Choroid plexus epithelial cell (primary cell): ENCODE results near the gene GLE1.

Source experiments
- DNase-seq: peaks from one replicate; pipeline ENCODE4 v3.0.0-alpha.2; 2010; ENCODE audit warnings: low read depth
- H3K4me3 ChIP-seq: 2 replicates; pipeline ENCODE4 v1.5.1; 2011; ENCODE audit warnings: low read depth, mild to moderate bottlenecking, control low read depth, low read length, moderate library complexity
- CTCF ChIP-seq: conservative IDR thresholded peaks from 2 replicates; pipeline ENCODE4 v1.5.1; 2011; ENCODE audit warnings: low read depth, mild to moderate bottlenecking, control low read depth, inconsistent platforms, low read length, moderate library complexity

Gene GLE1

GRCh38 chr9:128469070-128469469 is 35.4 kb upstream of the GLE1 start:
- H3K4me3 ChIP-seq, result no peak overlapping the region
- TF ChIP-seq CTCF, result no peak
- no peak for DNase-seq

DNA sequence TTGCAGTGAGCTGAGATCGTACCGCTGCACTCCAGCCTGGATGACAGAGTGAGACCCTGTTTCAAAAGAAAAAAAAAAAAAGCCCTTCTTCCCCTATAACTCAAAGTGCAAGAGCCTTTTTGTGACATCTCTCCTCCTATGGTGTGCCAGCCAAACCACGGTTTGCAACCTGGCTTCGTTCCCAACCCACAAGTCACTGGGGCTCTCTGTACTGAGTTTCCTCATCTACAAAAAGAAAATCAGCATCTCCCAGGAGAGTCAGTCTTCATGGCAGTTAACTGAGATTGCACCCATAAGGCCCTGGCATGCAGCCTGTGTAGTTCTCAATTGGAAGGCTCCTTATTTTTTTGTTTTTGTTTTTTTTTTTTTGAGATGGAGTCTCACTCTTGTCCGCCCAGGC is 34.0 kb upstream of the GLE1 start:
- no peak for TF ChIP-seq CTCF
- peak; percentile 61 for DNase-seq
- H3K4me3 ChIP-seq, result no peak overlapping the region

- H3K4me3 ChIP-seq, result no peak overlapping the region
- no peak for TF ChIP-seq CTCF
- no peak for DNase-seq
These were observed 31.4 kb upstream of the GLE1 start for GRCh38 chr9:128473104-128473503.

GRCh38 chr9:128475867-128476266 is 28.7 kb upstream of the GLE1 start:
- DNase-seq, result no peak
- TF ChIP-seq CTCF, result no peak
- H3K4me3 ChIP-seq, result no peak overlapping the region

GRCh38 chr9:128479262-128479661 is 25.3 kb upstream of the GLE1 start:
- no peak for TF ChIP-seq CTCF
- H3K4me3 ChIP-seq, result no peak overlapping the region
- DNase-seq, result no peak

- TF ChIP-seq CTCF, result no peak
- H3K4me3 ChIP-seq, result no peak overlapping the region
These were observed 23.0 kb upstream of the GLE1 start for GRCh38 chr9:128481561-128481960.

DNA sequence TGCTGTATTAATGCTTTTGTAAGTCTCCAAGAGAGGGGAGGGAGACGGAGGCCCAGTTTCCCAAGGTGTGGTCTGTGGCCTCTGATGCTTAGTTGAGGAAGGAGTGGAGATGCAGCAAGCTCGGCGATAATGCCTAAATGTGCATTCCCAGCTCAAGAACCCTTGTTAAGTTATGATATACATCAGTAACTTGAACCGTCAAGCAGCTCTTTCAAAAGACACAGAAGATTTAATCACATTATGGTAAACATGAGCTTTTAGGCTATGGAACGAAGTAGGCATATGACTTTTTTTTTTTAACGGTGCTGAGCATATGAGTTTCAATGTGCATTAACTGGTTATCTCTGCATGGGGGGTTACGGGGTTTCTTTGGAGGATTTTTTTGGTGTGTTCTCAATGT is 22.3 kb upstream of the GLE1 start:
- no peak overlapping the region for H3K4me3 ChIP-seq
- no peak for DNase-seq
- TF ChIP-seq CTCF, result no peak

More at GRCh38 chr9:128481561-128481960, 23.0 kb upstream of the GLE1 start:
- no peak for DNase-seq
